ENCODE results near the gene CA5A.
"Not testable (repeated sequence)": the region's sequence is repeated elsewhere in the genome, so short reads cannot be mapped to it uniquely, and the experiment has no call there.

Gene CA5A

DNA sequence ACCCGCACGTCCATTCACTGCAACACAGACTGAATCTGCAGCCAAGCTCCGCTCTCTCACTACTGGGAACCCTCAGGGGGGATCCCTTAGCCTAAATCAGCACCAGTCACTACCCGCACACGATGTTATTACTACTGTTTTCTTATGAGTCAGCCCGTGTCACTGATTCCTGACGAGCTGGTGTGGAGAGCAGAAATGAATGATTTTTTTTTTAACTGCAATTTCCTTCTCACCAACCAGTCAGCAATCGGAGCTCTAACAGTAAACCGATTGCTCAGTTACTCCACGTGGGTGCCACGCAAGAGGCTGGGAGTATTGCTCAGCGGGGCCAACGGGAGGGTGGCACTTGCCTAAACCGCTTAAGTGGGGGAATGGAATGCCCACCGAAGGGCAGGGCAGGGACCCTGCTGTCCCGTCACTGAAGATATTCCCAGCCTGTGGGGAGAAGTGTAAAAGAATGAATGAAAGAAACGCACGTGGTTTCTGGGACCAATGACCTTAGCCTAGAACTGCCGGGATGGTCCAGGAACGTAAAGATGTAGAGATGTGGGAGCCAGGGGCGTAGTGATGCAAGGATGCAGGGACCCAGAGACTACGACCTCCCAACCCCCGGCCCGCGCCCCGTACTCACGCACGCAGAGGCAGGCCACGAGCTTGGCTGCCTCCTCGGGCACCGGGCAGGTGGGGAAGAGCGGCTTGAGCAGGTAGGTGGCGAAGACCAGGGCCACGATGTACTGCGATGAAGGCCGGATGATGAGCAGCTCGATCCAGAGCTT is 67.9 kb downstream of the CA5A start:
- DNase-seq (ENCODE audit: low read depth, low spot score) = not testable (repeated sequence)

DNA sequence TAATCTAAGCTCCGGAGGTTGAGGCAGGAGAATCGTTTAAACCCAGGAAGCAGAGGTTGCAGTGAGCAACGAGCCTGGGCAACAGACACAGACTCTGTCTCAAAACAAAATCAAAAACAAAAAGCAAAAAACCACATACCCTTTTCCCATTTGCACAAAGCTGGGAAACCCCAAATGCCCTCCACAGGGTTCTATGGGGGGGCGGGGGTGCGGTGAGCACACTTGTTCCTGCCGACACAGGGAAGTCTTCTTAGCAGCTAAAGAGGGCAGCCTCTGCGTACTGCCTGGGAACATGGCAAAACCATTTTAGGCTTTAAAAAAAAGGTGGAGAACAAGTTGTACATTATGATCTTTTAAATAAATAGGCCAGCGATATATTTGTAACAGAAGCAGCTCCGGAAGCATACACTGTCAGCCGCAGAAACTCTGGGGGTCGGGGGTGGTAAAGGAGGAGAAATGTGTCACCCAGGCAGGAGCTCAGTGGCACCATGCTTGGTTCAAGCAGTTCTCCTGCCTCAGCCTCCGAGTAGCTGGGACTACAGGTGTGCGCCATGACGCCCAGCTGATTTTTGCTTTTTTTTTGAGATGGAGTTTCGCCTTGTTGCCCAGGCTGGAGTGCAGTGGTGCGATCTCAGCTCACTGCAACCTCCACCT is 70.3 kb downstream of the CA5A start:
- DNase-seq (ENCODE audit: low read depth, low spot score) = not testable (repeated sequence)

DNA sequence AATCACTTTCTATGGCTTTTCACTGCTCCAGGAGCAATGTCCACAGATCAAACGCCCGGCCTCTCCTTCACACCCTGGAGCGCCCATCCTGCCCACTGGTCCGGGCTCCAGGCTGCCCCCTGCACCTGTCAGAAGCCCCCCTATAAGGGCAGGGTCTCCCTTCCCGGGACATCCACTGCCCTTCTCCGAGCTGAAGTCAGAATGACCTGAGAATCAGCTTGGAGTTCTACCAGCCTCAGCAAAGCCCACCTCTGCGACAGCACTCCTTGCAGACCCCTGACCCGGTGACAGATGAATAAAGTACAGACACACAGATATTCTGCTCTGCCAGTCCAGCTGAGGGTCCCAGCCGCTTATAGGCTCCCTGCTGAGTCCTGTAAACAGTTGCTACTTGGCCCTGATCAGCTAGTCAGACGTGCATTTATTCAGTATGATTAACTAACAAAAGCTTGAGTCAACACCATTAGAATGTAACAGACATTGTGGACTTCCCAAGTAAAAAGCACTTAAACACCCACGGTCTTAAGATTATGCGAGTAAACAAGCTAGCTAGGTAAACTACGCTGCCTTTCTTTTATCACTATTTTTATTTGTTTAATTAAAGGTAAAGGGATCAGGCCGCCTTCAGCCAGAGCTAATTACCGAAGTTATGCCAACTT is 71.9 kb downstream of the CA5A start:
- DNase-seq (ENCODE audit: low read depth, low spot score) = no peak

DNA sequence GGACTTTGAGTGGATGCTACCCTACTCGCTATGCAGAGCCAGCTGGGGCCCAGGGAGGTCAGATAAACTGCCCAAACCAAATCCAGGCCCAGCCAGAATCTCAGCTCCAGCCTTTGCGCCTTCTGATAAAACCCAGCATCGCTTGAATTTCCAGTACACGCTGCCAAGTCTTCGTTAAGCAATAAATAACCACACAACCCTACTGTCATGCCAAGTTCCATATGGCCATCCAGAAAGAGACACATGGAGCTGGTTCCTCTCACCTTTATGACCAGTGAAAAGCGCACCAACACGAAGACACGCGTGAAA is 73.0 kb downstream of the CA5A start:
- not testable (repeated sequence) for DNase-seq (ENCODE audit: low read depth, low spot score)

DNA sequence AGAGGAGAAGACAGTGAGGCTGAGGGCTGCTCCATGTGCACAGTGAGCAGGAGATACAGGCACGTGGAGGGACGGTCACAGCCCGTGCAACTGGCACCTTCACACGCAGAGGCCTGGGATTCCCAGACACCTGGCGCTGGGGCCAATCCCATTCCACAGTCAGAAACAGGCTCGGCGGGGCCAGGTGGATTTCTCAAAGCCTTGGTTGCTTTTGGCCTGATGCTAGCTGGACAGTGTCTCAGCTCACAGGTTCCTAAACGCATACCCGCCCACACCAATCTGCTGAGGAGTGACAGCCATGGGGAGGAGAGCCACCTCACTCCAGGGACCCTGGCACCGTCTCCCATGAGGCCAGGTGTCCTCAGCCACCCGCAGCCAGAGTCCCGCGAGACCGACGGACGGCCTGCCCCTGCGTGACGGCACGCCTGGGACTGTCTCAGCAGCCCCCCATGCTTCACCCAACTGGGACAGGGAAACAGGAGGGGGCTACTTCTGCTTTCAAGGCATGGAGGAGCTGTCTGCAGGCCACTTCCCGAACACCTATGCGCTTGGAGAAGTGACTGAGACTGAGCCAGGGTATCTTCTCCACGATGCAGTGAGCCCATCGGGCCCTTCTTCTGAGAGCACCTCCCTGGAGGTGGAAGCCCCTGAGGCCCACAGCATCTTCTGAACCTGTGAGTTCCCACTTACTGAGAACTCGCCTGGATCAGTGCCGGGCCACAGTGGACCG is 73.6 kb downstream of the CA5A start:
- DNase-seq (ENCODE audit: low read depth, low spot score) = not testable (repeated sequence)

DNA sequence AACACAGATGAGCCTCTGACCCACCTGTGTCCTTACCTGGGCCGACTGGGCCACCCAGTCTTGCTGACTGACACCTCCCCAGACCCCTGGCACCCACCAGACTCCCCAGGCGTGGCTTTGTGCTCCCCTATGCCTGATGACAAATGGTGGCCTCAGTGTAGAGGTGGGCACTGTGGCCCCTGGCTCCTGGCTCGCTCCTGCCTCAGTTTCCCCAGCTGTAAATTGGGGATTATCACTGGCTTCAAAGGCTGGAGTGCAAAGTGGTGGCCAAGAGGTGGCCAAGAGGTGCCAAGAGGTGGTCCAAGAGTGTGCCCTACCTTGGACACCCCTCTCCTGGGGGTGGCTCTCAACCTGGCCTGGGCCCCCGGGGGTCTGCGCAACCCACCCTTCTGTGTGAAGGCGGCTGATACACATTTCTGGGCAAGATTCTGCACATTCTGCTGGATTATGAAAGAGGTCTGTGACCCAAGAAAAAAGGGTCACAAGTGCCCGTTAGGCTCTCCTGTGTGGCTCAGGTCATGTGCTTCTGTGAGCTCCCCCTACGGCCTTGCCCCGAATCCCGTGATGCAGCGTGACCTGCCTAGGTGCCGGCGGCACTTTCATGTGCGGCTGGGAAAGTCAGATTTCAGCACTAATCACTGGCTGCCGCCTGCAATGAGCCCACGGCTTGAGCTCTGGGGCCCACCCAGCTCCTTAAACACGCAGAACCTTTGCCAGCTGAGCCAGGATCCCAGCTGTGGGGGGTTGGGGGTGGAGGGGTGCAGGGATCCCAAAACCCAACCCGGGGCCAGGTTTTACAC is 74.8 kb downstream of the CA5A start:
- not testable (repeated sequence) for DNase-seq (ENCODE audit: low read depth, low spot score)

DNA sequence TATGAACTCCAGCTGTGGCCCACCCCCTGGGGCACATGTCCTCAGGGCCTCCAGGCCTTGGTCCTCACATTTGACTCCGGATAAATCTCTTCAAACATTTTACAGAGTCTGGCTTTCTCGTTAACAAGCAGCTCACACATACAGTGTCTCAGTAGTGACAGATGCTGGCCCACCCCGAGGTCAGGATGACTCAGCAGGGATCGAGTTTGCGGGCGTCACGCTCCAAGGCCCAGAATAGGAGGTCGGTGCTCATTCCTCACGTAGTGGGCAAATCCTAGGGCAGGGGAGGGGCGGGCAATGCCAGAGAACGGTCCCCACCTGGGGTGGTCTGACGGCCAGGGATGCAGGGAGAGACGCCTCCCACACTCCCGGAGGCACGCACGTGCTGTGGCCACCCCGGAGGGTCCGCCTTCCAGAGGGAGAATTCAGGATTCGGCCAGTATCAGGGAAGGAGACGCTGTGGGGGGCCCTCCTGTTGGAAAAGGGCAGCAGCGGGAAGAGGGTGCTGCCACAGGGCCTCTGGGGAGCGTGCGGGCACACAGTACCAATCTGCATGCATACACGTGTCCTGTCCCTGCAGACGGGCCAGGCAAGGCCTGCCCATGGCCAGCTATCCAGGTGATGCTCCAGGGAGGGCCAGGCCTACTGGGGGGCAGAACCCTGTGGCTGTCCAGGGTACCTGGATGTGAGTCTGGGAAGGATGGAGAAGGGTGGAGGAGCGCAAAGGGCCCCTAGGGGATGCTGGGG is 75.6 kb downstream of the CA5A start:
- no peak for DNase-seq (ENCODE audit: low read depth, low spot score)

DNA sequence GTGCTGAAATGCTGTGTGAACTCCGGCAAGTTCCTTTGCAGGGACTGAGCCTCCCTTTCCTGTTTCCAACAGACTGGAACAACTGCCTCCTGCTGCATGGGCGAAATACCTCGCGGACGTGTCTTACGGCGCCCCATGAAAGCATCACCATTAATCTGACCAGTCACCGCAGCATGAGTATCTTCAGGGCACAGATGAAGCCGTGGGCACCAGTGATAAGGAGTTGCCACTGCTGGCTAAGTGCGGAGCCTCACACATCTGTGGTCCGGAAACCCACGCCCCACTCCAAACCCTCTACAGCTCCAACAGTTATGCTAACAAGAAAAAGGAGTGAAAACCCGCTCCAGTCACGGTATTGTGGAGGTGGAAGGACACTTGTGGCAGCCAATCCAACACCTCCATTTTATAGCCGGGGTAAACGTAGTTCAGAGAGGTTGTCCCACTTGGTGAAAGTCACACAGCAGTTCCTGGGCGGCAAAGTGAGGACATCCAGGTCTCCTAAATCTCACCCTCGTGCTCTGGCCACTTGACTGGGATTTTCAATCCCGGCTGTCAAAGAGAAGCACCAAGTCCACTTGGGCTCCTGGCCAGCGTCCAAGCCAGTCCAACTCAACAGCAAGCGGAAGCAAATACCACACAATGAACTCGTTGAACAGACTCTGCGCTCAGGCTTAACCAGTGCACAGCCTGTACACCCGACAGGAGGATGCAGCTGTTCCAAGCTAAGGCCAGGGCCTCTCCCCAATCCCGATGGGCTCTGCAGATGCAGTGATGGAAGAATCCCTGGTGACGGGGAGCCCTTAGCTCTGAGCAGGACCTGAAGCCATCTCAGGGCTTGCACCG is 78.0 kb downstream of the CA5A start:
- not testable (repeated sequence) for DNase-seq (ENCODE audit: low read depth, low spot score)

DNA sequence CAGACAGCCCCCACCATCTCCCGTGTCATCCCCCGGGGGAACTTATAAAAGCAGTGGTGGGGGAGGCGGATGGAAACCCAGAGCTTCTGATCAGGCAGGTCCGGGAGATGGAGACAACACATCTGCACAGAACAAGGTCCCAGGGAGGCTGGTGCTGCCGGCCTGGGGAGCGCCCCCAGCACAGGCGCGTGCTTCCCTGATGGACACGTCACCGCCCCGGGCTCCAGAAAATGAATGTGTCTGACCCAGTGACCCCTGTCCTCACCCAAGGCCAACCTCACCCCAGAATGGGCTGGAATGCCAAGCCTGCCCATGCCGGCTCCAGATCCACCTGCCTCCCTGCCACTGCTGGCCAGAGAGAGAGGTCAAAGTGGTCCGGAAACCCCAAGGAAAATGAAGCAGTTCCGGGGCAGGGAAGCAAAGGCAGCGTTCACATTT is 79.5 kb downstream of the CA5A start:
- no peak for DNase-seq (ENCODE audit: low read depth, low spot score)

DNA sequence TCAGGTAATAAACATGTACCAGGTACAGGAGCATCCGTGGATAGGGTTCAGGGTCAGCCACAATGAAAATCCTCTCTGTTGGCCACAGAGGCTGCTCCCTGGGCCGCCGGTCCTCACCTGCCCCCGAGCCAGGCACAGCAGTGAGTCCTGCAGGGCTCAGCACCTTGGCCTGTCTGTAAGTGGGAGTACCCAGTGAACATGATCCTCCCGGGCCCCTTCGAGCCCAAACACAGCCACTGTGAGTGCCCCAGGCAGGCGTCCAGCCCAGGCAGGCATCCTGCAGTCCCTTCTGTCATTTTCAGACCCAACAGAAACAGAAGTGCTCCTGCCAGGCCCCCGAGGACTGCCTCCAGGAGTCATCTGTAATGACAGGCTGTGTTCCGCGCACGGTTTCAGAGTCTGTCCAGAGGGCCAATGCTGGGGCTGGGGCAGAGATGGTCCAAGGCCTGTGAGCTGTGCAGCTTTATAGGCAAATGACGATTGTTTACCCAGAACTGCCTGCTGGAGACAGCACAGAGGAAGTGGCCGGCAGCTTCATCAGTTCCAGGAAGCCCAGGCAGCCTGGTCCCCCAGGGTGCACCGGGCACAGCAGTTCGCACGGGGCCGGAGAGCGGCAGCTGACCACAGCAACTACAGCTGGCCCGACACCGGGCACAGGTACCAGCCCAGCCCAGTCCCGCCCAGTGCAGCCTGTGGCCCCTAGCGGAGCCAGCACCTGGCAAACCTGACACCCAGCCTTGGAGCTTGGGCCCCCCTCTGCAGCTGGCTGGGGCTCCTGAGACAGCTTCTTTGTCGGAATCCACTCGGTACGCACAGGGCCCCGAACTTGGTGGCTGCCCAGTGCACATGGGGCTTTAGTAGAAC is 80.2 kb downstream of the CA5A start:
- no peak for DNase-seq (ENCODE audit: low read depth, low spot score)

DNA sequence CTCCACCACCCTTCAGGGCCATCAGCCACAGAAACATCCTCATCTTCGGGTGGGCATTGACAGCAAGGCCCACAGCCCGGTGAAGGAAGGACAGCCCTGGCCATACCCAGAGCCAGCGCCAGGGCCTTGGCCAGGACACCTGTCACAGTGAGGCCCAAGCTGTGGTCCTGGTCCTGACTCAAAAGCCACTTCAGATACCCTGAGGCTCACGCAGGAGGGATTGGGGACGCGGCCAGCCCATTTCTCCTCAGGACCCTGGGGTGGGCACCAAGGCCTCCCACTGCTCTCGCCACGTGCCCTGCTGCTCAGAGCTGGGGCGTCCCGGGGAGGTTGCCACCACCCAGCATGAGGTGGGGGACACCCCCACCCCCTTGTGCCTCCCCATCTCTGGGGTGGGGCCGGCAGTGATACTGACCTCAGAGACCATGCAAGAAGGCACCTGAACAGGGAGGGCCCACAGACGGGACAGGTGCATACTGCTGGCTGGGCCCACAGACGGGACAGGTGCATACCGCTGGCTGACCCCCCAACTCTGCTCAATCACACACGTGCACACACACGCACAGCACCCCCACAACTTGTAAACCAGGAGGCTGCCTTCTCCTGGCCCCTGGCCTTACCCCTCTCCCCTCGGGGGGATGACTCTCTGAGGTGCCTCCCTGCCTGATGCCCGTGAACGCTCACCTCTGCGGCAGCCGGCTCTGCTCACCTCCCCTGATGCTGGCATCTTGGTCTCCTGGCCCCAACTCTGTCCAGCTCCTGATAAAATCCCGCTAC is 81.2 kb downstream of the CA5A start:
- no peak for DNase-seq (ENCODE audit: low read depth, low spot score)

DNA sequence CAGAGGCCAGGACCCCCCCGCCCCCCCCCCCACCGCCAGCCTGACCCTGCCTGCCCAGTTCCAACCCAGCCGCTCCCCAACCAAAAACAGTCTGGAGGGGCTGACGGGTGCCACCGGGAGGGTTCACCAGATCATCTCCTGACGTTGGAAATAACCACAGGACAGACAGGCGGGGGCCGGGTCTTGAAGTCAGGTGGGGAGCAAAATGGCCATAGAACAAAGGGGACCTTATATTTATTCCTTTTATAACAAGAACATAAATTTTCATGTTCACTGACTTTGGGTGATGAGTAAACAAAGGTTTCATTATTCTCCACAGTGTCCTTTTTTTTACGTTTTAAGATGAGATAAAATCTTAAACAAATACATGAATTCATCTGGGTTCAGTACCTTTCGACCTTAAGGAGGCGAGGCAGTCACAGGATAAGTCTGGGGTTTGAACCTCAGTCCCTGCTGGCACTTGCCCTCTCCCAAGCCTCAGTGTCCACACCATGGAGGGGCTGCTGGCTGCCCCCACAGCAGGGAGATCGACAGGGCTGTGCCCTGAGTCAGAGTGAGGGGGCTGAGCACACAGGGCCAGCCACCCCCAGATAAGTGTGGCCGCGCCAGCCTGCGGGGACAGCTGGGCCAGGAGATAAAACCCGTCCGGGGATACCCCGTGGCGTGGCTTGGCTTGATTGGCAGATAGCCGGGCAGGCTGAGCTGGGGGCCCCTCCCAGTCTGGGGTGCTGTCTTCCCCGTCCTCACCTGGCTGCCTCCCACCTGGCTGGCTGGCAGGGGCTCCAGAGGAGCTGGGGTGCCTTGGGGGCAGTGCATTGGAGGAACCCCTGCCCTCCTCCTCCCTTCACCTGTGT is 82.0 kb downstream of the CA5A start:
- DNase-seq (ENCODE audit: low read depth, low spot score) = no peak

DNA sequence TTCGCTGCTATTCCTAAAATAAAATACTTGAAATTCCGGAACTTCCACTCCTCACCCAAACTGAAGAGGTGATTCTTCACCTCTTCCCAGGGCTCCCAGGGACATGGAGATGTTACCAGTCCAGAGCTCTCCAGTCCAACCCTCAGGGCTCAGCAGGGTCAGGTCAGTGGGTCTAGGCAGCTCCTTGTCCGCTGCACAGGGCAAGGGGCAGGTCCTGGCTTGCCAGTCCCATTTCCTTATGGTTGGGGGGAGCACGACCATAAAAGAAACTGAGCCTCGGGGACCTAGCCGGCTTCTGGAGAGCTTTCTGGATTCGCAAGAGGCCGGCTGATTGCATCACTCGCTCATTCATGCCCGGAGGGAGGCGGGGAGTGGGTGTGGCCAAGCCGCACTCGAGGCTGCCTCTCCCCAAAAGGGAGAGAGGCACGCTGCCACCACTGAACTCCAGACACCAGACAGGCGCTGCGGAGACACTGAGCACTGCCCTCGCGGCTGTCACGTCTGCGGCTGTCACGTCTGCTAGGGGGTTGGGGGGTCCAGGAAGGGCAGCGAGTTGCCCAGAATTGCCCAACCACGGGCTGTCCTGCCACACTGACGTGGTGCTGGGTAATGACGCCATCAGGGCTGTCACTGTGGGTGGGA is 82.8 kb downstream of the CA5A start:
- peak; percentile 56 for DNase-seq (ENCODE audit: low read depth, low spot score)

DNA sequence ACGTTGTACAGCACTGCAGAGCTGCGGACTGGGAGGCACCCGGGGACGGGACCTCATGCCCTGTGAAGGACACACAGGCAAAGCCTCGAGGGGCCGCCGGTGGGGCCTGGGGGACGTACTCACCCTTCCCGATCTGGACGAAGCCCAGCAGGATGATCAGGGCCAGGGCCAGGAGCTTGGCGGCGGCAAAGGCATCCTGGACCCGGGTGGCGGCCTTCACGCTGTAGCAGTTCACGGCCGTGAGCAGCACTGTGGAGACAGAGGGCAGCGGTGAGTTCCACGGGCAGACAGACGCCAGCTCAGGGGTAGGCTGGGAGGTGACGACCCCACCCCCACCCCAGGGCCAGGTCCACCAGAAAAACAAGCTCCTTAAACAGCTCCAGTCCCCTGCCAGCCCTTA is 84.7 kb downstream of the CA5A start:
- DNase-seq (ENCODE audit: low read depth, low spot score) = no peak

DNA sequence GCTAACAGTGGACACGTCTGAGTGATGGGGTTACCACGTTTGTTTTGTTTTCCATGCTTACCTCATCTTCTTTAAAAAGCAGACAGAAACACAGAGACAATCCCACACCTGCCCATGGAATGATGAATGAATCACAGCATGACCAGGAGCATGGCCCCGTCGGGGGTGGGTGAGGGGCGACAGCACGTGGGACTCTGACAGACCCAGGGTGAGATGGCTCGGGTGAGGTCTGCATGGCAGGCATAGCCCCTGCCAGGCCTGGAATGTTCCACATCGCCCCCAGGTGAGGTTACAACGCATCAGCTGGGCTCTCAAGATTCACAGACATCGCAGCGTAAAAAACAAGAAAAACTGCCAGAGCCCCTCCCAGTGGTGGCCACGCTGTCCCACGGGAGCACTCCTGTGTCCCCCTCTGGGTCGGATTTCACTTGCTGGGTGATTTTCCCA is 85.2 kb downstream of the CA5A start:
- no peak for DNase-seq (ENCODE audit: low read depth, low spot score)

Measured in activated CD4-positive, CD25-positive, alpha-beta regulatory T cell treated with anti-CD3 and anti-CD28 coated beads, Interleukin-2, amount 50 U/mL, for 16 hours (primary cell).